ENCODE measurements around the gene BOC. TPM values are rescaled to one million over a fixed set of nuclear protein-coding genes. Genes with fewer than 3 reads are reported as not detected.

The BOC gene
- total and polyA plus RNA-seq, 8 donors, result 6.0 to 34.8 (median 27.4) TPM

DNA sequence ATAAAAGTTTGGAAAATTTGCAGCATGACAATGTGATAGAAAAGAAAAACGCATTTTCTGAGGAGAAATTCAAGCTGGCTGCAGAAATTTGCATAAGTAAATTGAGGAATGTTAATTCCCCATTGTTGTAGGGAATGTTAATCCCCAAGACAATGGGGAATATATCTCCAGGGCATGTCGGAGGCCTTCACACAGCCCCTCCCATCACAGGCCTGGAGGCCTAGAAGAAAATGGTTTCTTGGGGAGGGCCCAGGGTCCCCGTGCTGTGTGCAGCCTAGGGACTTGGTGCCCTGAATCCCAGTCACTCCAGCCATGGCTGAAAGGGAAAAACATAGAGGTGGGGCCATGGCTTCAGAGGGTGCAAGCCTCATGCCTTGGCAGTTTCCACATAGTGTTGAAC lies 101.1 kb downstream of the BOC start:
- Histone ChIP-seq H3K27me3 (no peaks in the 10 kb centered on the region), H3K27ac (no peak overlapping the region), H3K4me1 (no peaks in the 10 kb centered on the region), H3K36me3 (peaks cover 0 to 50% of the 10 kb centered on the region in 2 donors), H3K9me3 (peaks cover 0 to 28% of the 10 kb centered on the region in 2 donors), H3K4me3 (no peak overlapping the region)
- intact Hi-C loops (cut with DNase I), result no loop called here
- TF ChIP-seq, protein P1, sequence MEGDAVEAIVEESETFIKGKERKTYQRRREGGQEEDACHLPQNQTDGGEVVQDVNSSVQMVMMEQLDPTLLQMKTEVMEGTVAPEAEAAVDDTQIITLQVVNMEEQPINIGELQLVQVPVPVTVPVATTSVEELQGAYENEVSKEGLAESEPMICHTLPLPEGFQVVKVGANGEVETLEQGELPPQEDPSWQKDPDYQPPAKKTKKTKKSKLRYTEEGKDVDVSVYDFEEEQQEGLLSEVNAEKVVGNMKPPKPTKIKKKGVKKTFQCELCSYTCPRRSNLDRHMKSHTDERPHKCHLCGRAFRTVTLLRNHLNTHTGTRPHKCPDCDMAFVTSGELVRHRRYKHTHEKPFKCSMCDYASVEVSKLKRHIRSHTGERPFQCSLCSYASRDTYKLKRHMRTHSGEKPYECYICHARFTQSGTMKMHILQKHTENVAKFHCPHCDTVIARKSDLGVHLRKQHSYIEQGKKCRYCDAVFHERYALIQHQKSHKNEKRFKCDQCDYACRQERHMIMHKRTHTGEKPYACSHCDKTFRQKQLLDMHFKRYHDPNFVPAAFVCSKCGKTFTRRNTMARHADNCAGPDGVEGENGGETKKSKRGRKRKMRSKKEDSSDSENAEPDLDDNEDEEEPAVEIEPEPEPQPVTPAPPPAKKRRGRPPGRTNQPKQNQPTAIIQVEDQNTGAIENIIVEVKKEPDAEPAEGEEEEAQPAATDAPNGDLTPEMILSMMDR (IDR thresholded peaks at IDR 0.05), result no peak
- DNase-seq (no peak), ATAC-seq (no peak)

DNA sequence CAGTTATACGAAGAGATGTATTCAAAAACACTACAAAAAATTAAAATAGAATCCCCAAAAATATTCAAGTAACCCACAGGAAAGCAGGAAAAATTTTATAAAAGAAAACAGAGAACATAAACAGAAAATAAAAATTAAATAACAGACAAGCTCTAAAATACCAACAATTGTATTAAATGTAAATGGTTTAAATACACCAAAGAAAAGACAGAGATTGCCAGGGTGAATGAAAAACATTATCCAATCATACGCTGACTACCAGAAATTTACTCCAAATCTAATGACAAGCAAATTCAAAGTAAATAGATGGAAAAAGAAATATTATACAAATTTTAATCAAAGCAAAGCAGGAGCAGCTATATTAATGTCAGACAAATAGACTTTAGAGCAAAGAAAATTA lies 103.6 kb downstream of the BOC start:
- intact Hi-C loops (cut with DNase I), result no loop called here
- no peak overlapping the region for H3K27ac ChIP-seq
- DNase-seq (no peak), ATAC-seq (no peak)
- peaks cover 0 to 39% of the 10 kb centered on the region in 2 donors for H3K36me3 ChIP-seq
- H3K9me3 ChIP-seq, result peaks cover 0 to 28% of the 10 kb centered on the region in 2 donors
- no peaks in the 10 kb centered on the region for H3K4me1 ChIP-seq
- H3K4me3 ChIP-seq, result no peak overlapping the region
- TF ChIP-seq, protein P1 (IDR thresholded peaks at IDR 0.05), result no peak
- no peaks in the 10 kb centered on the region for H3K27me3 ChIP-seq

DNA sequence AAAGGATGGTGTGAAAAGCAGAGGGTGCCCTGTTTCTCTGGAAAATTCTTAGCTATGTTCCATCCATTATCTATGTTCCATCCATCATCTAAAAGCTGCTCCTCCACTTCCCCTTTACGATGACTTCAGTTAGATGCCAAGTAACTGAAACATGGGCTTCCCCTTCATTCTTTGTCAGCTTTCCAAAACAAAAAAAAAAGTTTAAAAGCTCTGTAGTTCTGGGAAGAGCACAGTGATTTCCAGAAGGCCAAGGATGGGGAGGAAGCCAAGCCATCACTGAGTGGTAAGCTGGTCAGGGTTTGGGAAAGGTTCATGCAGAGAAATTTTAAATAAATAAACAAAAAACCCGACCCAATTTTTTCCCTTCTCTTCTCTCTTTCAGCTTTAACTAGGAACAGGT lies 118.4 kb downstream of the BOC start:
- ATAC-seq (no peak), DNase-seq (no peak)

DNA sequence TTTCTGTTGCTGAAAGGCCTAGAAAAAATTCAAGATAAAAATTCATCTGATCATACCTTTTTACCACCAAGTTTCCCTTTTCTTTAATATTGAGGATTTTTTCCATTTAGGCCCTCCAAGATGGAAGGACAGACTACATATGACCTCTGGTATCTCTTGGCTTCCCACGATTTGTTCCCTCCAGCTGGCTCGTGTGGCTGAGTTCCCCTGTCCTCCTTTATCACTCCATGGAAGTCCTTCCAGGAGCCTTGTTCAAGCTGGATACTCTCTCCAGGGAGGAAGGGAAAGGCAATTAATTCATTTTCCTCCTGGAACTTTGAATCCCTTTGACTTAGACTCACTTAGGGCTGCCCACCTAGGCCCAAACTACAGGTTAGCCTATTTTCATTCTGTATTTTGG lies 119.4 kb downstream of the BOC start:
- no peak overlapping the region for H3K27ac ChIP-seq
- no peaks in the 10 kb centered on the region for H3K9me3 ChIP-seq
- H3K27me3 ChIP-seq, result no peaks in the 10 kb centered on the region
- no peaks in the 10 kb centered on the region for H3K4me1 ChIP-seq
- intact Hi-C loops (cut with DNase I), result no loop called here
- H3K36me3 ChIP-seq, result peaks cover 0 to 4% of the 10 kb centered on the region in 2 donors
- TF ChIP-seq, protein P1 (IDR thresholded peaks at IDR 0.05), result no peak
- H3K4me3 ChIP-seq, result no peak overlapping the region
- ATAC-seq (no peak), DNase-seq (no peak)

More for the DNA sequence above, 118.4 kb downstream of the BOC start:
- Histone ChIP-seq H3K27me3 (no peaks in the 10 kb centered on the region), H3K36me3 (peaks cover 0 to 10% of the 10 kb centered on the region in 2 donors), H3K27ac (no peak overlapping the region), H3K4me3 (no peak overlapping the region), H3K9me3 (peaks cover 0 to 2% of the 10 kb centered on the region in 2 donors), H3K4me1 (no peaks in the 10 kb centered on the region)
- TF ChIP-seq, protein P1 (IDR thresholded peaks at IDR 0.05), result no peak
- intact Hi-C loops (cut with DNase I), result no loop called here

DNA sequence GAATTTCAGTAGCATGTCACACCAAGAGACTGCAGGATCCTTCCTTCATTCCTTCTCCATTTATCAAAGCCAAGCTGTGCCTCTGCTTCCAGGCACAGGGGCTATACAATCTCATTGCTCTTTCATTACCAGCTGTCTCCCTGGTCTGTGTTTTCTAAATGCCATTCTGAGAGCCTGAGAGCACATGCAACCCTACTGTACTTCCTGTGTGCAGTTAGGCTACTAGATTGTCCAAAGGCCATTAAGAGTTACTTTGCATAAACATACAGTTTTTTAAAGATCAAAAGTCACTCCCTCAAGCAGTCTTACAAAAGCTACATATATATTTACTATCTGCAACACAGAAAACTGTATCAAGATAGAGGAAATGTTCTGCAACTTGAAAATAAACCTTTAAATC lies 119.8 kb downstream of the BOC start:
- no peak overlapping the region for H3K4me3 ChIP-seq
- ATAC-seq (no peak), DNase-seq (no peak)
- TF ChIP-seq, protein P1 (IDR thresholded peaks at IDR 0.05), result no peak
- intact Hi-C loops (cut with DNase I), result no loop called here
- H3K36me3 ChIP-seq, result no peaks in the 10 kb centered on the region
- H3K27me3 ChIP-seq, result no peaks in the 10 kb centered on the region
- H3K4me1 ChIP-seq, result no peaks in the 10 kb centered on the region
- no peak overlapping the region for H3K27ac ChIP-seq
- no peaks in the 10 kb centered on the region for H3K9me3 ChIP-seq

Other genes with a start within 250 kb of the BOC start
- 1 to 10 TPM; 1.2 to 2.7 TPM for gene CD200R1, start 236.5 kb upstream of the BOC start, total RNA-seq
- gene CD200R1, start 236.5 kb upstream of the BOC start, polyA plus RNA-seq (ENCODE audit: insufficient read length in 6 of 6), result 1 to 10 TPM; 1.3 to 3.5 (median 2.0) TPM
- gene GTPBP8, start 220.6 kb upstream of the BOC start, total RNA-seq, result 10 to 100 TPM; 14.7 to 16.8 TPM
- 10 to 100 TPM; 19.8 to 24.3 (median 21.4) TPM for gene GTPBP8, start 220.6 kb upstream of the BOC start, polyA plus RNA-seq (ENCODE audit: insufficient read length in 6 of 6)
- 10 to 100 TPM in 1 of 2 donors, 1 to 10 TPM in 1; 6.1 to 11.4 TPM for gene CFAP44, start 229.9 kb downstream of the BOC start, total RNA-seq
- 10 to 100 TPM; 18.2 to 31.4 (median 26.8) TPM for gene CFAP44, start 229.9 kb downstream of the BOC start, polyA plus RNA-seq (ENCODE audit: insufficient read length in 6 of 6)

Data from left lung (tissue), 10 donors.